Spleen (tissue), 11 donors: Measurements from ENCODE around the gene LRRC7. TPM values are rescaled to one million over a fixed set of nuclear protein-coding genes. Genes with fewer than 3 reads are reported as not detected.
A peak's percentile ranks its signal among the peaks of the same experiment; 100 is the strongest.

Experiments
- DNase-seq: peaks from one replicate; pipeline ENCODE4 v3.0.0-alpha.2; 2020
- H3K27ac ChIP-seq, 8 donors: fragments of 200-600 bp; sonication (generic) in 7 of 8; 1 replicate in 4 of 8; 2 replicates in 4 of 8; pipeline versions ENCODE4 v1.5.0 to v1.8.0; 2016 to 2021; ENCODE audit warnings: inconsistent platforms in 4 of 8, mild to moderate bottlenecking in 4 of 8, moderate library complexity in 1 of 8
- H3K27me3 ChIP-seq, 7 donors: fragments of 200-600 bp; sonication (generic) in 6 of 7; replicated peaks in 1 of 7; 1 replicate in 4 of 7; 2 replicates in 3 of 7; pipeline versions ENCODE4 v1.5.0 to v1.8.0; 2016 to 2021; ENCODE audit warnings: inconsistent platforms in 3 of 7, mild to moderate bottlenecking in 1 of 7
- H3K36me3 ChIP-seq, 6 donors: fragments of 200-600 bp; sonication (generic) in 5 of 6; 1 replicate in 4 of 6; 2 replicates in 2 of 6; pipeline versions ENCODE4 v1.5.0 to v1.8.0; 2016 to 2021; ENCODE audit warnings: inconsistent platforms in 2 of 6
- H3K4me1 ChIP-seq, 6 donors: fragments of 200-600 bp; sonication (generic) in 5 of 6; 1 replicate in 3 of 6; 2 replicates in 3 of 6; pipeline versions ENCODE4 v1.5.0 to v1.8.0; 2016 to 2021; ENCODE audit warnings: inconsistent platforms in 3 of 6
- H3K4me3 ChIP-seq, 8 donors: fragments of 200-600 bp; sonication (generic) in 7 of 8; 1 replicate in 4 of 8; 2 replicates in 4 of 8; pipeline versions ENCODE4 v1.5.0 to v1.8.0; 2016 to 2021; ENCODE audit warnings: inconsistent platforms in 4 of 8, mild to moderate bottlenecking in 4 of 8, moderate library complexity in 2 of 8
- H3K9me3 ChIP-seq, 8 donors: fragments of 200-600 bp; sonication (generic) in 7 of 8; 1 replicate in 4 of 8; 2 replicates in 4 of 8; pipeline versions ENCODE4 v1.5.0 to v1.8.0; 2016 to 2021; ENCODE audit warnings: inconsistent platforms in 4 of 8
- CTCF ChIP-seq, 11 experiments: fragments of 200-600 bp in 7 of 11; fragments of 450-650 bp in 4 of 11; sonication (generic) in 4 of 11; IDR thresholded peaks in 8 of 11; conservative IDR thresholded peaks in 3 of 11; 1 replicate in 7 of 11; 2 replicates in 4 of 11; pipeline versions ENCODE4 v1.4.0 to v1.8.0; 2016 to 2021; ENCODE audit warnings: antibody characterized with exemption in 11 of 11, inconsistent platforms in 4 of 11, mild to moderate bottlenecking in 1 of 11
- POLR2A ChIP-seq, 3 donors: fragments of 450-650 bp; IDR thresholded peaks; one replicate each; pipeline ENCODE4 v1.5.1; 2017; ENCODE audit warnings: antibody characterized with exemption in 3 of 3, mild to moderate bottlenecking in 1 of 3
- POLR2AphosphoS5 ChIP-seq, 3 donors: sonication (generic); formaldehyde crosslinking; IDR thresholded peaks; one replicate each; pipeline ENCODE4 v1.5.1; 2017; ENCODE audit warnings: antibody characterized with exemption in 3 of 3
- WGBS, 5 donors: extraction: QIAGEN DNeasy Blood & Tissue Kit in 3 of 5; methylation state at CpG; one replicate each; pipeline versions ENCODE4 v1.1.5 to v1.1.7; 2013 to 2018; 5-methylcytosine and 5-hydroxymethylcytosine counted together
- intact Hi-C: fragments of 100-400 bp; cut with DNase I; formaldehyde crosslinking; loops from one replicate; pipeline ENCODE4 v1.15.0; 2023; ENCODE audit warnings: low total_unique reads
- polyA plus RNA-seq, 3 donors: library from polyadenylated mRNA; stranded (reverse); fragments of 200-250 nt; gene quantifications; one replicate each; pipeline ENCODE4 v1.2.1, GENCODE V29; 2013
- total RNA-seq, 7 donors: library from RNA; depleted of rRNA in 3 of 7; stranded (reverse); fragments of >200 nt in 3 of 7; fragmentation: NEBNext Ultra II Directional in 4 of 7; extraction: Animal tissue kit (Norgen Biotek cat#: 25700) in 4 of 7; gene quantifications; one replicate each; pipeline versions ENCODE4 v1.1.0 to v1.2.1, GENCODE V29; 2016 to 2021
- donor health status: healthy with polysubstance abuse.
- donor health status: DM: no; HTN: no; CAD: no; lungs with moderate emphysema.
- donor health status: DM: no; HTN: no; CAD: no.
- donor health status: Bipolar disorder and iron deficiency.
- donor health status: healthy.
- donor health status: DM: no; HTN: no; CAD: no.
- donor health status: DM: yes; HTN: yes; CAD: no.

Gene LRRC7
- total and polyA plus RNA-seq, 10 donors = 0.02 to 0.63 (median 0.13) TPM; not detected in 4

- Histone ChIP-seq H3K4me3 (no peak overlapping the region), H3K9me3 (no peaks in the 10 kb centered on the region), H3K27ac (no peak overlapping the region), H3K36me3 (no peaks in the 10 kb centered on the region), H3K27me3 (no peaks in the 10 kb centered on the region), H3K4me1 (no peaks in the 10 kb centered on the region)
- WGBS, 5 donors = 81 to 84% (median 84%) methylated on average over 8 of the region's 8 CpGs
- intact Hi-C loops = no loop called here
- no peak for DNase-seq
- TF ChIP-seq POLR2A (IDR thresholded peaks at IDR 0.05) (no peak), POLR2AphosphoS5 (IDR thresholded peaks at IDR 0.05) (no peak), CTCF (IDR thresholded peaks at IDR 0.05 in 8 of 11, conservative IDR thresholded peaks at IDR 0.05 in 3 of 11) (no peak)
Measured at GRCh38 chr1:69551476-69552324, 16.0 kb upstream of the LRRC7 start.

GRCh38 chr1:69553726-69554125 lies 14.0 kb upstream of the LRRC7 start:
- Histone ChIP-seq H3K4me3 (no peak overlapping the region), H3K4me1 (no peaks in the 10 kb centered on the region), H3K9me3 (peaks cover 0 to 6% (median 0%) of the 10 kb centered on the region in 8 donors), H3K27ac (no peak overlapping the region), H3K27me3 (no peaks in the 10 kb centered on the region), H3K36me3 (no peaks in the 10 kb centered on the region)
- no peak for DNase-seq
- intact Hi-C loops = no loop called here
- TF ChIP-seq CTCF (IDR thresholded peaks at IDR 0.05 in 8 of 11, conservative IDR thresholded peaks at IDR 0.05 in 3 of 11) = no peak
- TF ChIP-seq POLR2A (IDR thresholded peaks at IDR 0.05) = no peak
- no peak for TF ChIP-seq POLR2AphosphoS5 (IDR thresholded peaks at IDR 0.05)
- WGBS, 5 donors = 66 to 84% (median 68%) methylated on average over 1 of the region's 1 CpG

- H3K4me3 ChIP-seq = peak overlapping the region in 7 of 8 donors; percentile 13 to 64 (median 34)
- H3K9me3 ChIP-seq = no peaks in the 10 kb centered on the region
- TF ChIP-seq CTCF (IDR thresholded peaks at IDR 0.05 in 8 of 11, conservative IDR thresholded peaks at IDR 0.05 in 3 of 11) = no peak
- TF ChIP-seq POLR2AphosphoS5 (IDR thresholded peaks at IDR 0.05) = no peak
- no peak for TF ChIP-seq POLR2A (IDR thresholded peaks at IDR 0.05)
- no peak overlapping the region for H3K27ac ChIP-seq
- intact Hi-C loops = no loop called here
- 2 to 5% (median 3%) methylated on average over 45 to 47 of the region's 47 CpGs for whole genome bisulfite sequencing, 5 donors
- DNase-seq = no peak
- H3K4me1 ChIP-seq = peaks cover 0 to 34% (median 16%) of the 10 kb centered on the region in 6 donors
- peaks cover 0 to 57% (median 35%) of the 10 kb centered on the region in 7 donors for H3K27me3 ChIP-seq
- no peaks in the 10 kb centered on the region for H3K36me3 ChIP-seq
Measured at GRCh38 chr1:69568421-69569174, 876 bp downstream of the LRRC7 start.

GRCh38 chr1:69569175-69569541 lies 1.4 kb downstream of the LRRC7 start:
- Histone ChIP-seq H3K36me3 (no peaks in the 10 kb centered on the region), H3K9me3 (no peaks in the 10 kb centered on the region), H3K27me3 (peaks cover 0 to 57% (median 35%) of the 10 kb centered on the region in 7 donors), H3K4me1 (peaks cover 0 to 34% (median 16%) of the 10 kb centered on the region in 6 donors), H3K27ac (no peak overlapping the region), H3K4me3 (peak overlapping the region in 1 of 8 donors; percentile 4)
- intact Hi-C loops = no loop called here
- WGBS, 5 donors = 2 to 6% (median 3%) methylated on average over 12 of the region's 12 CpGs
- DNase-seq = no peak
- no peak for TF ChIP-seq POLR2A (IDR thresholded peaks at IDR 0.05)
- TF ChIP-seq POLR2AphosphoS5 (IDR thresholded peaks at IDR 0.05) = no peak
- no peak for TF ChIP-seq CTCF (IDR thresholded peaks at IDR 0.05 in 8 of 11, conservative IDR thresholded peaks at IDR 0.05 in 3 of 11)
